Astrocyte (in vitro differentiated cells and primary cell): ENCODE results near the gene THSD7B.

Source experiments
- EZH2 ChIP-seq: IDR thresholded peaks from 2 replicates; pipeline ENCODE4 v1.6.1; 2012; ENCODE audit warnings: mild to moderate bottlenecking, low read length, inconsistent platforms; ENCODE audit not compliant: insufficient read depth
- TF ChIP-seq, protein P1 (sequence below): IDR thresholded peaks from 2 replicates; pipeline ENCODE4 v1.5.1; 2011; ENCODE audit warnings: low read depth, mild to moderate bottlenecking, inconsistent platforms, low read length, moderate library complexity; ENCODE audit not compliant: insufficient read depth

DNA sequence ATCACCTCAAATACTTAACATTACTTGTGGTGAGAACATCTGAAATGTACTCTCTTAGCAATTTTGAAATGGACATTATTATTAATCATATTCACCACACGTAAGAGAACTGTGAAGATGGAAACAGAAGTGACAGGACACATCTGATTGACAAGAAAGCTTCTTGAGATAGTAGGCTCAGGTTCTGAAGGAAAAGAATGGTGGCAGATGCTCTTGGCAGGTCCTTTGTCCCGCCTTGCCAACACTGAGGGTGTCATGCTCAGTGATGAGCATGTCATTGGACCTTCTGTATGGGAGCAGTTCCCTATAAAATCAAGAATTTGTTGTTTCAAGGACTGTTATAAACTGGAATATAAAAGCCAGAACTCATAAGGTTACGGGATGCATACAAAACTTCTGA lies 428.1 kb downstream of the THSD7B start:
- TF ChIP-seq, protein P1, sequence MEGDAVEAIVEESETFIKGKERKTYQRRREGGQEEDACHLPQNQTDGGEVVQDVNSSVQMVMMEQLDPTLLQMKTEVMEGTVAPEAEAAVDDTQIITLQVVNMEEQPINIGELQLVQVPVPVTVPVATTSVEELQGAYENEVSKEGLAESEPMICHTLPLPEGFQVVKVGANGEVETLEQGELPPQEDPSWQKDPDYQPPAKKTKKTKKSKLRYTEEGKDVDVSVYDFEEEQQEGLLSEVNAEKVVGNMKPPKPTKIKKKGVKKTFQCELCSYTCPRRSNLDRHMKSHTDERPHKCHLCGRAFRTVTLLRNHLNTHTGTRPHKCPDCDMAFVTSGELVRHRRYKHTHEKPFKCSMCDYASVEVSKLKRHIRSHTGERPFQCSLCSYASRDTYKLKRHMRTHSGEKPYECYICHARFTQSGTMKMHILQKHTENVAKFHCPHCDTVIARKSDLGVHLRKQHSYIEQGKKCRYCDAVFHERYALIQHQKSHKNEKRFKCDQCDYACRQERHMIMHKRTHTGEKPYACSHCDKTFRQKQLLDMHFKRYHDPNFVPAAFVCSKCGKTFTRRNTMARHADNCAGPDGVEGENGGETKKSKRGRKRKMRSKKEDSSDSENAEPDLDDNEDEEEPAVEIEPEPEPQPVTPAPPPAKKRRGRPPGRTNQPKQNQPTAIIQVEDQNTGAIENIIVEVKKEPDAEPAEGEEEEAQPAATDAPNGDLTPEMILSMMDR = no peak
- no peak for TF ChIP-seq EZH2
